DND-41 (cell line): Measurements from ENCODE around the gene TLR7.

Experiments
- CTCF ChIP-seq: IDR thresholded peaks from 2 replicates; pipeline ENCODE4 v1.5.1; 2012; ENCODE audit warnings: borderline replicate concordance, low read length, moderate library complexity, mild to moderate bottlenecking; ENCODE audit not compliant: poor library complexity, severe bottlenecking; ENCODE audit errors: extremely low read depth
- EZH2 ChIP-seq: IDR thresholded peaks from 3 replicates; pipeline ENCODE4 v1.6.1; 2012; ENCODE audit warnings: borderline replicate concordance, low read depth, mild to moderate bottlenecking, moderate library complexity, low read length, inconsistent platforms; ENCODE audit not compliant: severe bottlenecking

- TF ChIP-seq CTCF (no peak), EZH2 (no peak)
These were observed 36.8 kb downstream of the TLR7 start for GRCh38 chrX:12903646-12904045.
